ENCODE measurements around the gene TRABD2B. TPM values are rescaled to one million over a fixed set of nuclear protein-coding genes. Genes with fewer than 3 reads are reported as not detected.
A peak's percentile ranks its signal among the peaks of the same experiment; 100 is the strongest.

The TRABD2B gene
- total RNA-seq, 1 experiment from 2014 or later: 10.3 TPM

DNA sequence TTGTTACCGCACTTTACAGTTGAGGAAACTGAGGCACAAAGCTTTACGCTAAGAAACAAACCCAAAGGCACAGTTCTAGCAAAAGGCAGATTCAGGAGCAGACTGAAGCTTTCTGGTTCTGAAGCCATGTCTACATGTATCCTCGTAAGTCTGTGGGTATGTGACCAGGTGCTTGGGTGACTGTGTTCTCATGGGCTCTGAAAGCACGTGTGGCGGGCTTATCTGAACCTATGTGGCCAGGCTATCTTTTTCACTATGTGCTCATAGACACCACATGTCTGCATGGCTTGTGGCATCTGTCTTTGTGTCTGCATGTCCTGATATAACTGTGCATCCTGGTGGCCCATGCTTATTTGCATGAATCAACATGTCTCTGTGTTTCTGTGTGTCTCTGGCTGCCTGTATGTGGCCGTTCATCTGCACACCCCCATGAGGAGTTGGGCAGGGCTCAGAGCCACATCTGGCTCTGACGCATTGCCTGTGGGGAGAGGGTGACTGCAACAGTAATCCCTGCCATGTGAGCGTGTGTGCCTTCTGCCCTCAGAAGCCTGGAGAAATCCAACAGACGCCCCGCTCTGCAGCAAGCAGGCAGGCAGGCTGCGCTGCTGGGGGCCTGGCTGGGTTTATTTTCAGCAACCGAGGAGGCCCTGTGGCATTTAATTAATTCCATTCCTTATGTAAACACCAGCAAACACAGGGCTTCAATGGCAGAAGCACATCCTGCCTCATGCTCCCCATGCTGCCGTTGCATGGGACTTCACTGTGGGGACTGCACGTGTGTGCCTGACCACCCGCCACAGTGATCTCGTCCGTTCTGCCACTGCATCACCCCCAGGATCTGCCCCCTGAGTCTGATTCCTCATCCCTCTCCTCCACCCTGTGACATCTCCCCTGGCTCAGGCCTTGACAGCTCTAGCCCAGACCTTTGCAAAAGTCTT is 115.4 kb downstream of the TRABD2B start (continued):
- TF ChIP-seq, protein P1, sequence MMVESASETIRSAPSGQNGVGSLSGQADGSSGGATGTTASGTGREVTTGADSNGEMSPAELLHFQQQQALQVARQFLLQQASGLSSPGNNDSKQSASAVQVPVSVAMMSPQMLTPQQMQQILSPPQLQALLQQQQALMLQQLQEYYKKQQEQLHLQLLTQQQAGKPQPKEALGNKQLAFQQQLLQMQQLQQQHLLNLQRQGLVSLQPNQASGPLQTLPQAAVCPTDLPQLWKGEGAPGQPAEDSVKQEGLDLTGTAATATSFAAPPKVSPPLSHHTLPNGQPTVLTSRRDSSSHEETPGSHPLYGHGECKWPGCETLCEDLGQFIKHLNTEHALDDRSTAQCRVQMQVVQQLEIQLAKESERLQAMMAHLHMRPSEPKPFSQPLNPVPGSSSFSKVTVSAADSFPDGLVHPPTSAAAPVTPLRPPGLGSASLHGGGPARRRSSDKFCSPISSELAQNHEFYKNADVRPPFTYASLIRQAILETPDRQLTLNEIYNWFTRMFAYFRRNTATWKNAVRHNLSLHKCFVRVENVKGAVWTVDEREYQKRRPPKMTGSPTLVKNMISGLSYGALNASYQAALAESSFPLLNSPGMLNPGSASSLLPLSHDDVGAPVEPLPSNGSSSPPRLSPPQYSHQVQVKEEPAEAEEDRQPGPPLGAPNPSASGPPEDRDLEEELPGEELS (CRISPR knock-in tag; IDR thresholded peaks at IDR 0.05): no peak
- TF ChIP-seq ETV6 (CRISPR knock-in tag; IDR thresholded peaks at IDR 0.05): no peak
- no peak for TF ChIP-seq CREM (CRISPR knock-in tag; IDR thresholded peaks at IDR 0.05)
- TF ChIP-seq, protein P2, sequence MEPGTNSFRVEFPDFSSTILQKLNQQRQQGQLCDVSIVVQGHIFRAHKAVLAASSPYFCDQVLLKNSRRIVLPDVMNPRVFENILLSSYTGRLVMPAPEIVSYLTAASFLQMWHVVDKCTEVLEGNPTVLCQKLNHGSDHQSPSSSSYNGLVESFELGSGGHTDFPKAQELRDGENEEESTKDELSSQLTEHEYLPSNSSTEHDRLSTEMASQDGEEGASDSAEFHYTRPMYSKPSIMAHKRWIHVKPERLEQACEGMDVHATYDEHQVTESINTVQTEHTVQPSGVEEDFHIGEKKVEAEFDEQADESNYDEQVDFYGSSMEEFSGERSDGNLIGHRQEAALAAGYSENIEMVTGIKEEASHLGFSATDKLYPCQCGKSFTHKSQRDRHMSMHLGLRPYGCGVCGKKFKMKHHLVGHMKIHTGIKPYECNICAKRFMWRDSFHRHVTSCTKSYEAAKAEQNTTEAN (CRISPR knock-in tag; IDR thresholded peaks at IDR 0.05): no peak
- no peak for TF ChIP-seq HMGA2 (CRISPR knock-in tag; IDR thresholded peaks at IDR 0.05)

DNA sequence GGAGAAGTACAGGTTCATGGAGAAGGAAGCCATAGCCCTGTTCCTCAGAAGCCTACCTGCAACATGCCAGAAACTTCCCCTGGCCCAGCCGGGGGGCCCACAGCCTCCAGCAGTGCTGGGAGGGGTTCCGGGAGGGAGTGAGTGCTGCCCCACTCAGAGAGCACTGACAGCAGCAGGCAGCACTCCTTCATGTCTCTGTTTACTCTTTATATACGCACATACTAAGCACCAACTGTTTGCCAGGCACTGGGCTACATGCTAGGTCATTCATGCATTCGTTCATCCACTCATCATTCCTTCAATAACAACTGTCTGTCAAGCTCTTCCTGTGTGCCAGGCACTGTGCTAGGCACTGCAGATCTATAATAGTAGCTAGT is 120.6 kb downstream of the TRABD2B start:
- ChIA-PET CTCF (interaction anchor here (1.1 to 1.4 kb wide), 2 partner anchors 75 to 121 kb away, joined by 3 read pairs; no protein-coding TSS in a partner anchor), POLR2A (no interaction called here)
- Mint-ChIP-seq H3K27ac (no peak overlapping the region), H3K9me3 (no peaks in the 10 kb centered on the region), H3K27me3 (ENCODE audit: low read depth) (no peaks in the 10 kb centered on the region; the same call in 1 of the 2 replicates), H3K4me3 (no peak overlapping the region), H3K4me1 (peaks cover 20% of the 10 kb centered on the region), H3K36me3 (no peaks in the 10 kb centered on the region)
- no peak; the same call in 1 of the 2 replicates for ATAC-seq
- DNase-seq (ENCODE audit: low spot score): no peak
- TF ChIP-seq ELF4 (CRISPR knock-in tag; IDR thresholded peaks at IDR 0.05; ENCODE audit: low read depth) (no peak), GABPB1 (CRISPR knock-in tag; IDR thresholded peaks at IDR 0.05) (no peak), IRF2 (CRISPR knock-in tag; IDR thresholded peaks at IDR 0.05; ENCODE audit: borderline replicate concordance, low read depth) (no peak), FOXK1 (CRISPR knock-in tag; IDR thresholded peaks at IDR 0.05) (no peak), KAT7 (CRISPR knock-in tag; IDR thresholded peaks at IDR 0.05; ENCODE audit: borderline replicate concordance) (no peak), HMGA2 (CRISPR knock-in tag; IDR thresholded peaks at IDR 0.05) (no peak)
- TF ChIP-seq, protein P3, sequence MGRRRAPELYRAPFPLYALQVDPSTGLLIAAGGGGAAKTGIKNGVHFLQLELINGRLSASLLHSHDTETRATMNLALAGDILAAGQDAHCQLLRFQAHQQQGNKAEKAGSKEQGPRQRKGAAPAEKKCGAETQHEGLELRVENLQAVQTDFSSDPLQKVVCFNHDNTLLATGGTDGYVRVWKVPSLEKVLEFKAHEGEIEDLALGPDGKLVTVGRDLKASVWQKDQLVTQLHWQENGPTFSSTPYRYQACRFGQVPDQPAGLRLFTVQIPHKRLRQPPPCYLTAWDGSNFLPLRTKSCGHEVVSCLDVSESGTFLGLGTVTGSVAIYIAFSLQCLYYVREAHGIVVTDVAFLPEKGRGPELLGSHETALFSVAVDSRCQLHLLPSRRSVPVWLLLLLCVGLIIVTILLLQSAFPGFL (CRISPR knock-in tag; IDR thresholded peaks at IDR 0.05; ENCODE audit: borderline replicate concordance): no peak
- TF ChIP-seq, protein P4, sequence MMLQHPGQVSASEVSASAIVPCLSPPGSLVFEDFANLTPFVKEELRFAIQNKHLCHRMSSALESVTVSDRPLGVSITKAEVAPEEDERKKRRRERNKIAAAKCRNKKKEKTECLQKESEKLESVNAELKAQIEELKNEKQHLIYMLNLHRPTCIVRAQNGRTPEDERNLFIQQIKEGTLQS (CRISPR knock-in tag; conservative IDR thresholded peaks at IDR 0.05): no peak

DNA sequence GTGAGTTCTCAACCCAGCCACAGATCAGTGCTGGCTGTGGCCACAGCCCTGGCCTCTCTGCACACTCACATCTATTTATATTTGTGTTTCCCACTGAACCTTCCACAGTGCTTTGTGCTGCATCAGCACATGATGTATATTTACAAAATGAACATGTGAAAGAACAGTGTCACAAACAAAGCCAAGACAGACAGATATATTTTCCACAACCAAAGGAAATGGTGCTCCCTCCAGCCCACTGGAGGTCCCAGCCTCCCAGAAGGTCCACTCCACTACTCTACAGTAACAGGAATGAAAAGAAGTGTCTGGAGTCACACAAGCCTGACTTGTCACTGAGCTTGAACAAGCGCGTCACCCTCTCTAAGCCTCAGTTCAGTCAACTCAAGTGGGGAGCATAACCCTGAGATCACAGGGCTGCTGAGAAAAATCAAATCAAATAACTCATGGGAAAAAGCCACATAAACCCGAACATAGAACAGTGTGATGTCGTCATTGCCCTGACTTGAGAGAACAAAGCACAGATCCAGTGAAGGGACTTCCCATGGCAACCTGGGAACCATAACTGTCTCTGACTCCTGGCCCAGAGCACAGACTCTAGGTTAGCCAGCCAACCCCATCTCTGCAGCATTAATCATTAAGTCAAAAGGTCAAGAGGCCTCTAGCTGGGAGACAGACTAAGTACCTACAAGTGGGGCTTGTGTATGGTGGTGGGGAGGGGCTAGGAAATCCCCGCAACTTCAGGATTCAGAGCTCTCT is 121.2 kb downstream of the TRABD2B start:
- Mint-ChIP-seq H3K27me3 (ENCODE audit: low read depth) (no peaks in the 10 kb centered on the region; the same call in 1 of the 2 replicates), H3K27ac (peak overlapping the region; percentile 47; the same call in 1 of the 2 replicates), H3K4me3 (no peak overlapping the region), H3K9me3 (no peaks in the 10 kb centered on the region), H3K36me3 (no peaks in the 10 kb centered on the region), H3K4me1 (peaks cover 20% of the 10 kb centered on the region)
- ChIA-PET POLR2A (no interaction called here), CTCF (interaction anchor here (1.4 kb wide), 1 partner anchor 76 kb away, joined by 3 read pairs; no protein-coding TSS in a partner anchor)
- no peak for DNase-seq (ENCODE audit: low spot score)
- ATAC-seq: no peak; the same call in 1 of the 2 replicates
- TF ChIP-seq SOX15 (CRISPR knock-in tag; IDR thresholded peaks at IDR 0.05): no peak
- no peak for TF ChIP-seq FOXK1 (CRISPR knock-in tag; IDR thresholded peaks at IDR 0.05)
- no peak for TF ChIP-seq ETV6 (CRISPR knock-in tag; IDR thresholded peaks at IDR 0.05)
- no peak for TF ChIP-seq TEAD4 (CRISPR knock-in tag; IDR thresholded peaks at IDR 0.05)
- TF ChIP-seq, protein P5, sequence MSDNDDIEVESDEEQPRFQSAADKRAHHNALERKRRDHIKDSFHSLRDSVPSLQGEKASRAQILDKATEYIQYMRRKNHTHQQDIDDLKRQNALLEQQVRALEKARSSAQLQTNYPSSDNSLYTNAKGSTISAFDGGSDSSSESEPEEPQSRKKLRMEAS (CRISPR knock-in tag; IDR thresholded peaks at IDR 0.05): no peak
- TF ChIP-seq, protein P6, sequence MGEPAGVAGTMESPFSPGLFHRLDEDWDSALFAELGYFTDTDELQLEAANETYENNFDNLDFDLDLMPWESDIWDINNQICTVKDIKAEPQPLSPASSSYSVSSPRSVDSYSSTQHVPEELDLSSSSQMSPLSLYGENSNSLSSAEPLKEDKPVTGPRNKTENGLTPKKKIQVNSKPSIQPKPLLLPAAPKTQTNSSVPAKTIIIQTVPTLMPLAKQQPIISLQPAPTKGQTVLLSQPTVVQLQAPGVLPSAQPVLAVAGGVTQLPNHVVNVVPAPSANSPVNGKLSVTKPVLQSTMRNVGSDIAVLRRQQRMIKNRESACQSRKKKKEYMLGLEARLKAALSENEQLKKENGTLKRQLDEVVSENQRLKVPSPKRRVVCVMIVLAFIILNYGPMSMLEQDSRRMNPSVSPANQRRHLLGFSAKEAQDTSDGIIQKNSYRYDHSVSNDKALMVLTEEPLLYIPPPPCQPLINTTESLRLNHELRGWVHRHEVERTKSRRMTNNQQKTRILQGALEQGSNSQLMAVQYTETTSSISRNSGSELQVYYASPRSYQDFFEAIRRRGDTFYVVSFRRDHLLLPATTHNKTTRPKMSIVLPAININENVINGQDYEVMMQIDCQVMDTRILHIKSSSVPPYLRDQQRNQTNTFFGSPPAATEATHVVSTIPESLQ (CRISPR knock-in tag; IDR thresholded peaks at IDR 0.05): no peak
- TF ChIP-seq, protein P7, sequence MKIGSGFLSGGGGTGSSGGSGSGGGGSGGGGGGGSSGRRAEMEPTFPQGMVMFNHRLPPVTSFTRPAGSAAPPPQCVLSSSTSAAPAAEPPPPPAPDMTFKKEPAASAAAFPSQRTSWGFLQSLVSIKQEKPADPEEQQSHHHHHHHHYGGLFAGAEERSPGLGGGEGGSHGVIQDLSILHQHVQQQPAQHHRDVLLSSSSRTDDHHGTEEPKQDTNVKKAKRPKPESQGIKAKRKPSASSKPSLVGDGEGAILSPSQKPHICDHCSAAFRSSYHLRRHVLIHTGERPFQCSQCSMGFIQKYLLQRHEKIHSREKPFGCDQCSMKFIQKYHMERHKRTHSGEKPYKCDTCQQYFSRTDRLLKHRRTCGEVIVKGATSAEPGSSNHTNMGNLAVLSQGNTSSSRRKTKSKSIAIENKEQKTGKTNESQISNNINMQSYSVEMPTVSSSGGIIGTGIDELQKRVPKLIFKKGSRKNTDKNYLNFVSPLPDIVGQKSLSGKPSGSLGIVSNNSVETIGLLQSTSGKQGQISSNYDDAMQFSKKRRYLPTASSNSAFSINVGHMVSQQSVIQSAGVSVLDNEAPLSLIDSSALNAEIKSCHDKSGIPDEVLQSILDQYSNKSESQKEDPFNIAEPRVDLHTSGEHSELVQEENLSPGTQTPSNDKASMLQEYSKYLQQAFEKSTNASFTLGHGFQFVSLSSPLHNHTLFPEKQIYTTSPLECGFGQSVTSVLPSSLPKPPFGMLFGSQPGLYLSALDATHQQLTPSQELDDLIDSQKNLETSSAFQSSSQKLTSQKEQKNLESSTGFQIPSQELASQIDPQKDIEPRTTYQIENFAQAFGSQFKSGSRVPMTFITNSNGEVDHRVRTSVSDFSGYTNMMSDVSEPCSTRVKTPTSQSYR (CRISPR knock-in tag; IDR thresholded peaks at IDR 0.05): no peak
- TF ChIP-seq, protein P8, sequence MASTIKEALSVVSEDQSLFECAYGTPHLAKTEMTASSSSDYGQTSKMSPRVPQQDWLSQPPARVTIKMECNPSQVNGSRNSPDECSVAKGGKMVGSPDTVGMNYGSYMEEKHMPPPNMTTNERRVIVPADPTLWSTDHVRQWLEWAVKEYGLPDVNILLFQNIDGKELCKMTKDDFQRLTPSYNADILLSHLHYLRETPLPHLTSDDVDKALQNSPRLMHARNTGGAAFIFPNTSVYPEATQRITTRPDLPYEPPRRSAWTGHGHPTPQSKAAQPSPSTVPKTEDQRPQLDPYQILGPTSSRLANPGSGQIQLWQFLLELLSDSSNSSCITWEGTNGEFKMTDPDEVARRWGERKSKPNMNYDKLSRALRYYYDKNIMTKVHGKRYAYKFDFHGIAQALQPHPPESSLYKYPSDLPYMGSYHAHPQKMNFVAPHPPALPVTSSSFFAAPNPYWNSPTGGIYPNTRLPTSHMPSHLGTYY (CRISPR knock-in tag; IDR thresholded peaks at IDR 0.05): no peak

Data from WTC11 (cell line).